Measurements from ENCODE around the gene PHETA1. TPM values are rescaled to one million over a fixed set of nuclear protein-coding genes. Genes with fewer than 3 reads are reported as not detected.
A peak's percentile ranks its signal among the peaks of the same experiment; 100 is the strongest.
"Not testable (repeated sequence)": the region's sequence is repeated elsewhere in the genome, so short reads cannot be mapped to it uniquely, and the experiment has no call there.

PHETA1 gene
- total RNA-seq, 2 experiments from 2014 or later, result 2.9 to 3.8 TPM

- Mint-ChIP-seq H3K4me3 (no peak overlapping the region), H3K27ac (no peak overlapping the region), H3K36me3 (no peaks in the 10 kb centered on the region), H3K9me3 (peaks cover 3% of the 10 kb centered on the region), H3K27me3 (no peaks in the 10 kb centered on the region), H3K4me1 (no peaks in the 10 kb centered on the region)
- no peak for ATAC-seq (ENCODE audit: low read depth)
- POLR2A ChIA-PET, result no interaction called here
- no peak for DNase-seq
Measured at GRCh38 chr12:111342376-111342775, 26.5 kb downstream of the PHETA1 start.

GRCh38 chr12:111341426-111342065, 27.3 kb downstream of the PHETA1 start:
- Mint-ChIP-seq H3K4me1 (no peaks in the 10 kb centered on the region), H3K4me3 (no peak overlapping the region), H3K36me3 (no peaks in the 10 kb centered on the region), H3K9me3 (no peaks in the 10 kb centered on the region), H3K27ac (no peak overlapping the region), H3K27me3 (no peaks in the 10 kb centered on the region)
- no peak for DNase-seq
- no peak for ATAC-seq (ENCODE audit: low read depth)
- POLR2A ChIA-PET, result no interaction called here

GRCh38 chr12:111340680-111341079, 28.2 kb downstream of the PHETA1 start:
- ATAC-seq (ENCODE audit: low read depth); POLR2A ChIA-PET; H3K9me3 Mint-ChIP-seq; H3K27ac Mint-ChIP-seq; H3K4me1 Mint-ChIP-seq; H3K4me3 Mint-ChIP-seq; DNase-seq; H3K36me3 Mint-ChIP-seq; H3K27me3 Mint-ChIP-seq: not testable (repeated sequence)

- no peaks in the 10 kb centered on the region for H3K9me3 Mint-ChIP-seq
- no peak overlapping the region for H3K4me3 Mint-ChIP-seq
- H3K36me3 Mint-ChIP-seq, result no peaks in the 10 kb centered on the region
- H3K4me1 Mint-ChIP-seq, result no peaks in the 10 kb centered on the region
- no peak overlapping the region for H3K27ac Mint-ChIP-seq
- DNase-seq (no peak), ATAC-seq (ENCODE audit: low read depth) (no peak)
- POLR2A ChIA-PET, result no interaction called here
- no peaks in the 10 kb centered on the region for H3K27me3 Mint-ChIP-seq
Measured at GRCh38 chr12:111340231-111340630, 28.7 kb downstream of the PHETA1 start.

GRCh38 chr12:111339321-111339938, 29.5 kb downstream of the PHETA1 start:
- Mint-ChIP-seq H3K36me3 (no peaks in the 10 kb centered on the region), H3K4me3 (no peak overlapping the region), H3K4me1 (no peaks in the 10 kb centered on the region), H3K27ac (no peak overlapping the region), H3K27me3 (peaks cover 2% of the 10 kb centered on the region), H3K9me3 (no peaks in the 10 kb centered on the region)
- POLR2A ChIA-PET, result no interaction called here
- DNase-seq, result no peak
- no peak for ATAC-seq (ENCODE audit: low read depth)

GRCh38 chr12:111338096-111338495, 30.8 kb downstream of the PHETA1 start:
- peaks cover 2% of the 10 kb centered on the region for H3K27me3 Mint-ChIP-seq
- H3K36me3 Mint-ChIP-seq, result no peaks in the 10 kb centered on the region
- no peak overlapping the region for H3K4me3 Mint-ChIP-seq
- H3K27ac Mint-ChIP-seq, result no peak overlapping the region
- ATAC-seq (ENCODE audit: low read depth) (no peak), DNase-seq (no peak)
- H3K9me3 Mint-ChIP-seq, result no peaks in the 10 kb centered on the region
- no peaks in the 10 kb centered on the region for H3K4me1 Mint-ChIP-seq
- POLR2A ChIA-PET, result no interaction called here

- DNase-seq (no peak), ATAC-seq (ENCODE audit: low read depth) (no peak)
- POLR2A ChIA-PET, result no interaction called here
- Mint-ChIP-seq H3K27ac (no peak overlapping the region), H3K27me3 (peaks cover 3% of the 10 kb centered on the region), H3K9me3 (no peaks in the 10 kb centered on the region), H3K4me1 (no peaks in the 10 kb centered on the region), H3K4me3 (no peak overlapping the region), H3K36me3 (no peaks in the 10 kb centered on the region)
Measured at GRCh38 chr12:111337371-111337770, 31.5 kb downstream of the PHETA1 start.

GRCh38 chr12:111336411-111336810, 32.5 kb downstream of the PHETA1 start:
- H3K27me3 Mint-ChIP-seq; H3K27ac Mint-ChIP-seq; DNase-seq; ATAC-seq (ENCODE audit: low read depth); H3K9me3 Mint-ChIP-seq; H3K36me3 Mint-ChIP-seq; H3K4me1 Mint-ChIP-seq; H3K4me3 Mint-ChIP-seq; POLR2A ChIA-PET: not testable (repeated sequence)

GRCh38 chr12:111335811-111336210, 33.1 kb downstream of the PHETA1 start:
- no peaks in the 10 kb centered on the region for H3K9me3 Mint-ChIP-seq
- no peak for ATAC-seq (ENCODE audit: low read depth)
- POLR2A ChIA-PET, result no interaction called here
- no peak overlapping the region for H3K27ac Mint-ChIP-seq
- no peak for DNase-seq
- H3K36me3 Mint-ChIP-seq, result no peaks in the 10 kb centered on the region
- H3K27me3 Mint-ChIP-seq, result peaks cover 6% of the 10 kb centered on the region
- H3K4me3 Mint-ChIP-seq, result no peak overlapping the region
- H3K4me1 Mint-ChIP-seq, result no peaks in the 10 kb centered on the region

- H3K4me1 Mint-ChIP-seq; POLR2A ChIA-PET; H3K27me3 Mint-ChIP-seq; H3K4me3 Mint-ChIP-seq; ATAC-seq (ENCODE audit: low read depth); H3K9me3 Mint-ChIP-seq; DNase-seq; H3K27ac Mint-ChIP-seq; H3K36me3 Mint-ChIP-seq: not testable (repeated sequence)
Measured at GRCh38 chr12:111335301-111335700, 33.6 kb downstream of the PHETA1 start.

- POLR2A ChIA-PET, result no interaction called here
- Mint-ChIP-seq H3K27me3 (peaks cover 6% of the 10 kb centered on the region), H3K9me3 (no peaks in the 10 kb centered on the region)
Measured at GRCh38 chr12:111334393-111334915, 34.4 kb downstream of the PHETA1 start.

GRCh38 chr12:111330800-111331752, 37.8 kb downstream of the PHETA1 start:
- ATAC-seq (ENCODE audit: low read depth), result peak; percentile 50
- DNase-seq, result no peak
- Mint-ChIP-seq H3K36me3 (no peaks in the 10 kb centered on the region), H3K4me1 (no peaks in the 10 kb centered on the region), H3K27me3 (peaks cover 6% of the 10 kb centered on the region), H3K27ac (no peak overlapping the region), H3K9me3 (no peaks in the 10 kb centered on the region), H3K4me3 (no peak overlapping the region)
- POLR2A ChIA-PET, result no interaction called here

More at GRCh38 chr12:111334393-111334915, 34.4 kb downstream of the PHETA1 start:
- DNase-seq (no peak), ATAC-seq (ENCODE audit: low read depth) (no peak)
- Mint-ChIP-seq H3K4me1 (no peaks in the 10 kb centered on the region), H3K4me3 (no peak overlapping the region), H3K36me3 (no peaks in the 10 kb centered on the region), H3K27ac (no peak overlapping the region)

- Mint-ChIP-seq H3K27ac (no peak overlapping the region), H3K4me1 (no peaks in the 10 kb centered on the region)
- POLR2A ChIA-PET, result no interaction called here
Measured at GRCh38 chr12:111328138-111328537, 40.8 kb downstream of the PHETA1 start.

More at GRCh38 chr12:111328138-111328537, 40.8 kb downstream of the PHETA1 start:
- Mint-ChIP-seq H3K9me3 (no peaks in the 10 kb centered on the region), H3K27me3 (peaks cover 4% of the 10 kb centered on the region), H3K36me3 (no peaks in the 10 kb centered on the region), H3K4me3 (no peak overlapping the region)
- DNase-seq, result no peak
- no peak for ATAC-seq (ENCODE audit: low read depth)
